Effector CD4-positive, alpha-beta T cell (primary cell): ENCODE data around the gene CAMSAP2.

Experiments used
- DNase-seq: peaks from one replicate; pipeline ENCODE4 v3.0.0-alpha.2; 2020

Gene CAMSAP2

GRCh38 chr1:200849430-200849829, 110.7 kb downstream of the CAMSAP2 start:
- DNase-seq: no peak

GRCh38 chr1:200850554-200850953, 111.9 kb downstream of the CAMSAP2 start:
- no peak for DNase-seq

GRCh38 chr1:200856716-200857357, 118.1 kb downstream of the CAMSAP2 start:
- no peak for DNase-seq

GRCh38 chr1:200857804-200858203, 119.1 kb downstream of the CAMSAP2 start:
- DNase-seq: no peak

- DNase-seq: no peak
Measured at GRCh38 chr1:200861937-200862647, 123.4 kb downstream of the CAMSAP2 start.

GRCh38 chr1:200862713-200863415, 124.2 kb downstream of the CAMSAP2 start:
- DNase-seq: no peak

GRCh38 chr1:200866116-200866515, 127.4 kb downstream of the CAMSAP2 start:
- DNase-seq: no peak

- no peak for DNase-seq
Measured at GRCh38 chr1:200866521-200866920, 127.8 kb downstream of the CAMSAP2 start.

- DNase-seq: no peak
Measured at GRCh38 chr1:200867018-200867811, 128.5 kb downstream of the CAMSAP2 start.

GRCh38 chr1:200869376-200869752, 130.7 kb downstream of the CAMSAP2 start:
- no peak for DNase-seq

GRCh38 chr1:200869753-200870391, 131.2 kb downstream of the CAMSAP2 start:
- no peak for DNase-seq

- no peak for DNase-seq
Measured at GRCh38 chr1:200872446-200873115, 133.9 kb downstream of the CAMSAP2 start, which contains the start of gene GPR25. GPR25 (plus strand) TSS chr1:200872981; CDS start chr1:200873038, 57 bp downstream.

GRCh38 chr1:200873116-200873670, 134.5 kb downstream of the CAMSAP2 start:
- no peak for DNase-seq

GRCh38 chr1:200873671-200874397, 135.1 kb downstream of the CAMSAP2 start:
- DNase-seq: no peak

- DNase-seq: no peak
Measured at GRCh38 chr1:200874694-200875093, 136.0 kb downstream of the CAMSAP2 start.

GRCh38 chr1:200875416-200875815, 136.7 kb downstream of the CAMSAP2 start:
- no peak for DNase-seq

GRCh38 chr1:200877010-200877409, 138.3 kb downstream of the CAMSAP2 start:
- no peak for DNase-seq

- peak; percentile 38 for DNase-seq
Measured at GRCh38 chr1:200877839-200878551, 139.3 kb downstream of the CAMSAP2 start.

- no peak for DNase-seq
Measured at GRCh38 chr1:200880212-200880611, 141.5 kb downstream of the CAMSAP2 start.

- DNase-seq: no peak
Measured at GRCh38 chr1:200883118-200883517, 144.4 kb downstream of the CAMSAP2 start.
